GM18861 (cell line): ENCODE results near the gene EGR1.
A peak's percentile ranks its signal among the peaks of the same experiment; 100 is the strongest.

Source experiments
- ATAC-seq: cut with Tn5 transposase; IDR thresholded peaks from one replicate; pipeline ENCODE4 v1.9.1; 2021; ENCODE audit not compliant: unreplicated experiment

EGR1 gene

GRCh38 chr5:138452720-138453119, 12.6 kb upstream of the EGR1 start:
- no peak for ATAC-seq

DNA sequence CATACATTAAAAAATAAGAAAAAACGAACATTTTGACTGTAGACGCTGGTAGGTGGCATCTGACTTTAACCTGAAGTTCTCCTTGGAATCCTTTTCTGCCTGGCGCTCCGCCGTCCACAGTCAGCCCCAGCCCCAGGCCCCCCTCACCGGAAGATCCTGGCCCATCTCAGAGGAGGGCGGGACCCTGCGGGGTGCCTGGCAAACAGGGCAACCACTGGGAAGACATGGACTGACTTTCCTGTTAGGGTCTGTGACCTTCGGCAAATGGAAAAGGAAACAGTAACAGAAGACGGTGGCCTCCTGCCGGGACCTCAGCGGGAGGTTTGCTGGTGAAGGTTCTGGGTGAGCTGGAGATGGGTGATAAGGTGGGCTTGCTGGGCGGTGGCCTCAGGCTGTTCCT, 11.7 kb upstream of the EGR1 start:
- no peak for ATAC-seq

DNA sequence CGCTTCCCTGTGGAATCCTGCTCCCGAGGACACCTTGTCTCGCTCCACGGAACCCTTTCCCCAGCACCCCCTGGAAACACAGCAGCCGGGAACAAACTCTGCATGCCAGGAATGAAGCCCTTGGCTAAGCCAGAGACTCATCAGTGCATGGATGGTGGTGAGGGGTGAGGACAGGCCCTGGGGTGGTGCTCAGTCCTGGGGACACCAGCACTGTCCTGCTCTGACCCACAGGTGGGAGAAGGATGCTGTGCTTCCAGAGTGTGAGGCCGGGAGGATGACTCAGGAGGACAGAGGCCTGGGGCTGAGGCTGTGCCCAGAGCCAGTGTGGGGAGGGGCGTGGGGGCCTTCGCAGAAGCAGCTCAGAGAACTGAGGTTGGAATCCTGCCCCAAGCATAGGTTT, 11.2 kb upstream of the EGR1 start:
- no peak for ATAC-seq

DNA sequence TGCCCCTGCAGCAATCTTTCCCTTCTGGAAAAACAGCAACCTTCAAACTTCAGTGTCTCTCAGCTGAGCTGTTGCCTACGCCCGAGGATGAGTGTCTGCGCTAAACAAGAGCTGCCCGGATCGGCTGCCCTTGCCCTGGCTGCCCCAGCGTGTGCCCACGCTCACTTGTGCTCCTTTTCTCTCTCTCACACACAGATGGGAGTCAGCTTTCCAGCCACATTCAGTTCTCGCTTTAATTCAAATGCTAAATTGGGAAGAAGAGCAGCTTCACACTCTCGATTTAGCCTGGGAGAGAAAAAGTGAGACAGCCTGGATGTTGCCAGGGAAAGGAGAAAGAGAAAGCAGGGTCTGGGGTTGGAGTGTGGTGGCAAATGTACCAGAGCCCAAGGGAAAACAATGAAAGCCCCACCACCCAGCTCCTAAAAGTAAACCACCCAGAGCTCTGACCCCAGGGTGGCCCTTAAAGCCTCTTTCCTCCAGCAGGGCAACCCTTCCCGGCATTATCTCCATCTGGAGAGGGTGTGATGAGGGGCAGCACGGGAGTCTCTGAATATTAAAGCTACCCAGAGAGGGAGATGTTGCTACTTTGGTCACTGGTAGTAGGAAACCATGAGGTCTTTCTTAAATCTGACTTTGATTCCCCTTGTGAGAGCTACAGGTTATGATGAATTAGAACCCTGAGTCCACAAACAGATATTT, 9.9 kb upstream of the EGR1 start:
- ATAC-seq = no peak

DNA sequence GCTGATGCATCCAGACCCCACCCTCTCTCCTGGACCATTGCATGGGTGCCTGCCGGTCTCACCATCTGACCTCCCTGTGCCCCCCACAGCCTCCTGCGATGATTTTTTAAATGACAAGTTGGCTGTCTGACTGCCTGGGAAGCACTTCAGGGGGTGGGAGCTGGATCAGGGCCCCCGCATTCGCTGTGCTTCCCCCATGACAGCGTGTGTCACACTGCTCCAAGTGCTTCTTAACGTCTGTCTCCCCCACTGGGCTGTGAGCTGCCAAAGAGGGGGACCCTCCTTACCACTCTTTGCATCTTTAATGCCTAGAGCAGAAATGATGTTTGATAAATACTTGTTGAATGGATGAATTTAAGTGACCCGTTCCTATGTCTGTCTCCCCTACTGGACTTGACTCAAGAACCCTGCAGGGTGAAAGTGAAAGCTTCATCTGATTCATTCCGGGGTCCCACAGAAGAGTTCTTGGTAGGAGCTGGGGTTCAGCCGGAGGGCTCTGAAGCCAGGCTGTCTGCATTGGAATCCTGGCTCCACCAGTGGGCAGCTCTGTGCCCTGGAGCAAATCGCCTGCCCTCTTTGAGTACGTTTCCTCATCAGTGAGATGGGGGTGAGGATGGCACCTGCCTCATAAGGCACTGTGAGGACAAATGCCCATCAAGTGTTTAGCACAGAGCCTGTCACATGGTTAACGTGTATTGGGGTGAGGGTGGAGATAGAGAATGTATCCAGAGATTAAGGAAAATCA, 7.6 kb upstream of the EGR1 start:
- no peak for ATAC-seq

- ATAC-seq = no peak
Observed at GRCh38 chr5:138458384-138458783, 6.9 kb upstream of the EGR1 start.

DNA sequence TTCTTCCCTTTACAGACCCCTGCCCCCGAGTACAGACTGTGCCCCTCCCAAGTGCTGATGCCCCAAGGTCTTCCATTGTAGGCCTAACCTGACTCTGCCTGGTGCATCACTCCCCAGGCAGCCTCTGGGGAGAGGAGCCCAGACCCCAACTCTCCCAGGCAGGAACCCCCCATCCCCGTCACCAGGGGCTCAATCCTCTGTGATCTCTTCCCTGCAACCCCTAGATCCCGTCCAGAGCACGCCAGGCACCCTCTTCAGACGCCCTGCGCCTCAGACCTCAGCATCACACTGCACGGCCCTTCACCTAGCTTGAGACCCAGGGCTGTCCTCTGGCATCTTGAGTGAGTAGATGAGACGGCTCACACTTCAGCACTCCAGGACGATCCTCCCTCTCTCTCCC, 6.4 kb upstream of the EGR1 start:
- ATAC-seq = no peak

DNA sequence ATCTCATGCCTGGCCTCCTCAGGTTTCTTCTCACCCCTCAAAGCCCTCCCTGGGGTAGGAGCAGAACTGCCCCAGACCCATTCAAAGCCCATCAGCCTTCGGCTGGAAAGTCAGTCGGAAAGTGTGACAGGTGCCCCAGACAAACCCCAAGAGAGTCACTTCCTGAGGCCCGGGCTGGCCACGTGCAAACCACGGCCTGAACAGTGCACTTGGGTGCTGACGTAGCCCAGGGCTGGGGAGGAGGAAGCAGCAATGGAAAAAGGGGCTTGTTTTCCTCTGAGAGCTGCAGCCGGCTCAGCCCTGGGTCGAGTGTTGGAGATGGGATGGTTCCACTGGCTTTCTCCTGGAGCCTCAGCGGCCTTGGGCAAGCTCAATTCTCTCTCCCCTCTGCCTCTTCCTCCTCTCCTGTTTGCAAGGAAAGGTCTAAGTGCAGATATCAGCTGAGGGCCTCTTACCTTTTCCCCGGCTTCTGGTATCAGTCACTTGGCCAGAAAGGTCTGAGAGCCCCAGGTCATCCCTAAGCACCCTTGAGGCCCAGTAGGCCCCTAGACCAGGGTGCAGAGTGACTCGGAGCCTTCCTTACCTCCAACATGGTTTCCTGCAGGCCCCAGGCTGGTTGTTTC, 5.9 kb upstream of the EGR1 start:
- ATAC-seq = no peak

GRCh38 chr5:138460032-138460693, 5.1 kb upstream of the EGR1 start:
- ATAC-seq = no peak

DNA sequence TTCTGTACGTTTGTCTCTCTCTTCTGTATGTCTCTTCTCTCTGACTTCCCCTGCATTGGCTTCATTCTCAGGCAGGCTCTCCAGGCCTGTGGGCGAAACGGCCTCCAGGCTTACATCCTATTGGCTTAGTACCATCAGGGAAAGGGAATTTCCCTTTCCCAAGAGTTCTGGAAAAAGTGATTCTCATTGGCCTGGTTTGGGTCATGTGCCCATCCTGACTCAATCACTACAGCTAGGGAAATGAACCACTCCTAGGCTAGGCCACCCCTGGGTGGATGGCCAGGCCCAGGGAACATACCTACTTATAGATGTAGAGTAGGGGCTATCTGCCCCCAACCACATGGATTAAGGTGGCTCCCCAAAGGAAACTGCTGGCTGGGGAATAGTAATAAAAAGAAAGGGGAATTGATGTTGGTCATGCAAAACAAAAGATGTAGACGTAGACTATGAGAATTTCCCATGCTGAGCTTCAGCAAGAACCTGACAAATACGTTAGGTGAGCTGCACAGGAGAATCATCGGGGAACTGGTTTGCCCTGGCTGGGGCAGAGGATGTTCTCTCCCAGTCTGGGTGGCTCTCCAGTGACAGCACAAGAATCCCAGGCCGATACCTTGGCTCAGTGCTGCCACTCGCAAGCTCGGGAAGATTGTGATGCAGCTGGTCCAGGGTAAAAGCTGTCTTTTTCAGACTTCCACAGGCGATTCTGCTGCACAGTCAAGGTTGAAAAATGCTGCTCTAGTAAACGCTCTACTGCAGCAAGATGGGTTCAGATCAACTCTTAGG, 3.7 kb upstream of the EGR1 start:
- ATAC-seq = no peak

DNA sequence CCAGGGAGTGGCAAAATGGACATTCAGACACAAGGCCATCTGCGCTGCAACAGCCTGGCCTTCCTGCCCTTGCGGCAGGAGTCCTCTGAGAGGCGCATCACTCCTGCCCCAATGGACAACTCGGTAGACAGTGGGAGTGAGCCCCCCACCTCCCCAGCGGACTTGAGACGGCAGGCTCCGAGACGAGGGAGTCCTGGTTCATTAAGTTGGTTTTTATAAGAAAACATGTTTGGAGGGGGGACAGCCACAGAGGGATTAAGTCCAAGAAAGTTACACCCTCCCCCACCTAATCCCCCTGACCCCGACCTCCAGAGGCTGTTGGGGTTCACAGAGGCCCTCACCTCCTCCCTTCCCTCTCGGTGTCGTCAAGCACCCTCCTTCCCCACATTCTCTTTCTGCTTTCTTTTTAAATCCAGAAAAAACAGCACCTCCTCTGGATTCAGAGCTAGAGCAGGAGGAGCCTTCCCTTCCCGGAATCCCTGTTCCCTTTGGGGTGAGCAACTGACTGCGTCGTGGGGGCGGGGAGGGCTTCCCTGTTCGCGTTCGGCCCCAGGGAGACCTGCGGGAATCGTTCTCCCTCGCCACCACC, 1.8 kb upstream of the EGR1 start:
- no peak for ATAC-seq

- ATAC-seq = peak; percentile 54
Observed at GRCh38 chr5:138464008-138464387, 1.3 kb upstream of the EGR1 start.

DNA sequence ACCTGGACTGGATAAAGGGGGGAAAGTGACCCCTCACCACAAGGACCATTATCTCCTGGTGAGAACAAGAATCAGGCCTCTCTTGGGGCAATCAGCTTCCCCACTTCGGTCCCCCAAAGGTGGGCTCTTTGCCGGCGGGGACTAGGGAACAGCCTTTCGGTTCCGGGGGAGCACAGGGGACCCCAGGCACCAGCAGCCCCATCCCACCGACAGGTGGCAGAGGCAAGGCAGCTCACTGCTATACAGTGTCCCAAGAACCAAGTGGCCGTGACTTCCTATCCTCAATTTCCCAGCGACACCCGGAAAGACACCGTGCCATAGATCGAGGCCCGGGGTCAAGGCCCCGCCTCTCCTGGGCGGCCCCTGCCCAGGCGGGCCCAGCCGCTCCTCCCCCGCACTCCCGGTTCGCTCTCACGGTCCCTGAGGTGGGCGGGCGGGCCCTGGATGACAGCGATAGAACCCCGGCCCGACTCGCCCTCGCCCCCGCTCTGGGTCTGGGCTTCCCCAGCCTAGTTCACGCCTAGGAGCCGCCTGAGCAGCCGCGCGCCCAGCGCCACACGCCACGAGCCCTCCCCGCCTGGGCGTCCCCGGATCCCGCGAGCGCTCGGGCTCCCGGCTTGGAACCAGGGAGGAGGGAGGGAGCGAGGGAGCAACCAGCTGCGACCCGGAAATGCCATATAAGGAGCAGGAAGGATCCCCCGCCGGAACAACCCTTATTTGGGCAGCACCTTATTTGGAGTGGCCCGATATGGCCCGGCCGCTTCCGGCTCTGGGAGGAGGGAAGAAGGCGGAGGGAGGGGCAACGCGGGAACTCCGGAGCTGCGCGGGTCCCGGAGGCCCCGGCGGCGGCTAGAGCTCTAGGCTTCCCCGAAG, 655 bp upstream of the EGR1 start:
- peak; percentile 53 for ATAC-seq

DNA sequence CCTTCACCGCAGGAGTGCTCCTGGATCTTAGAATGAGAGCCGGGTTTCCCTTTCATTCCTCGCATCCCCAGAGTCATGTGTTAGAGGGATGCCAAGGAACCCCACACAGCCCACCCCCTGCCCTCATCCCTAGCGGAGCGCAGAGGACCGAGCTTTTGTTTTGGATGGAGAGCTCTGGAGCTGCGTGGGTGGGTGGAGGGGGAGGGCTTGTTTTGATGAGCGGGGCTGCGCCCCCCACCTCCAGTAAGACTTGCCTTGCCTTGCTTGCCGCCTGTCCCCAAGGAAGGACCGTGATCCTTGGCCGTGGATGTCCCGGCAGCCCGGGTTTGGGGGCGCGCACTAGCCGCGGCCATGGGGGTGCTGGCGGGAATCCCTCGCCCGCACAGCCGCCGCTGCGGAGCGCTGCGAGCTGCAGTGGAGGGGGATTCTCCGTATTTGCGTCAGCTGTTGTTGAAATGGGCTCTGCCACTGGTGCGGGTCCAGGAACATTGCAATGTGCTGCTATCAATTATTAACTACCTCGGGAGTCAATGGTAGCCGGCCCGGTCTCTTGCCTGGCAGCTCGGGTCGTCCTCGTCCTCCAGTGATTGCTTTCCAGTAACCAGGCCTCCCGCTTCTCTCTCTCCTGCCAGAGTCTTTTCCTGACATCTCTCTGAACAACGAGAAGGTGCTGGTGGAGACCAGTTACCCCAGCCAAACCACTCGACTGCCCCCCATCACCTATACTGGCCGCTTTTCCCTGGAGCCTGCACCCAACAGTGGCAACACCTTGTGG, 1.0 kb downstream of the EGR1 start:
- ATAC-seq = no peak

DNA sequence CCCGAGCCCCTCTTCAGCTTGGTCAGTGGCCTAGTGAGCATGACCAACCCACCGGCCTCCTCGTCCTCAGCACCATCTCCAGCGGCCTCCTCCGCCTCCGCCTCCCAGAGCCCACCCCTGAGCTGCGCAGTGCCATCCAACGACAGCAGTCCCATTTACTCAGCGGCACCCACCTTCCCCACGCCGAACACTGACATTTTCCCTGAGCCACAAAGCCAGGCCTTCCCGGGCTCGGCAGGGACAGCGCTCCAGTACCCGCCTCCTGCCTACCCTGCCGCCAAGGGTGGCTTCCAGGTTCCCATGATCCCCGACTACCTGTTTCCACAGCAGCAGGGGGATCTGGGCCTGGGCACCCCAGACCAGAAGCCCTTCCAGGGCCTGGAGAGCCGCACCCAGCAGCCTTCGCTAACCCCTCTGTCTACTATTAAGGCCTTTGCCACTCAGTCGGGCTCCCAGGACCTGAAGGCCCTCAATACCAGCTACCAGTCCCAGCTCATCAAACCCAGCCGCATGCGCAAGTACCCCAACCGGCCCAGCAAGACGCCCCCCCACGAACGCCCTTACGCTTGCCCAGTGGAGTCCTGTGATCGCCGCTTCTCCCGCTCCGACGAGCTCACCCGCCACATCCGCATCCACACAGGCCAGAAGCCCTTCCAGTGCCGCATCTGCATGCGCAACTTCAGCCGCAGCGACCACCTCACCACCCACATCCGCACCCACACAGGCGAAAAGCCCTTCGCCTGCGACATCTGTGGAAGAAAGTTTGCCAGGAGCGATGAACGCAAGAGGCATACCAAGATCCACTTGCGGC, 1.8 kb downstream of the EGR1 start:
- no peak for ATAC-seq

- ATAC-seq = no peak
Observed at GRCh38 chr5:138467711-138468132, 2.4 kb downstream of the EGR1 start.

DNA sequence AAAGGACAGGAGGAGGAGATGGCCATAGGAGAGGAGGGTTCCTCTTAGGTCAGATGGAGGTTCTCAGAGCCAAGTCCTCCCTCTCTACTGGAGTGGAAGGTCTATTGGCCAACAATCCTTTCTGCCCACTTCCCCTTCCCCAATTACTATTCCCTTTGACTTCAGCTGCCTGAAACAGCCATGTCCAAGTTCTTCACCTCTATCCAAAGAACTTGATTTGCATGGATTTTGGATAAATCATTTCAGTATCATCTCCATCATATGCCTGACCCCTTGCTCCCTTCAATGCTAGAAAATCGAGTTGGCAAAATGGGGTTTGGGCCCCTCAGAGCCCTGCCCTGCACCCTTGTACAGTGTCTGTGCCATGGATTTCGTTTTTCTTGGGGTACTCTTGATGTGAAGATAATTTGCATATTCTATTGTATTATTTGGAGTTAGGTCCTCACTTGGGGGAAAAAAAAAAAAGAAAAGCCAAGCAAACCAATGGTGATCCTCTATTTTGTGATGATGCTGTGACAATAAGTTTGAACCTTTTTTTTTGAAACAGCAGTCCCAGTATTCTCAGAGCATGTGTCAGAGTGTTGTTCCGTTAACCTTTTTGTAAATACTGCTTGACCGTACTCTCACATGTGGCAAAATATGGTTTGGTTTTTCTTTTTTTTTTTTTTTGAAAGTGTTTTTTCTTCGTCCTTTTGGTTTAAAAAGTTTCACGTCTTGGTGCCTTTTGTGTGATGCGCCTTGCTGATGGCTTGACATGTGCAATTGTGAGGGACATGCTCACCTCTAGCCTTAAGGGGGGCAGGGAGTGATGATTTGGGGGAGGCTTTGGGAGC, 3.1 kb downstream of the EGR1 start:
- no peak for ATAC-seq
